ENCODE measurements around the gene SEC61A2. TPM values are rescaled to one million over a fixed set of nuclear protein-coding genes. Genes with fewer than 3 reads are reported as not detected.

Gene SEC61A2
- total RNA-seq, 4 donors from 2014 or later = 3.8 to 23.0 (median 16.2) TPM

GRCh38 chr10:12111528-12111927 is 17.9 kb upstream of the SEC61A2 start:
- Histone ChIP-seq H3K4me1 (no peaks in the 10 kb centered on the region), H3K36me3 (no peaks in the 10 kb centered on the region), H3K27me3 (no peaks in the 10 kb centered on the region), H3K27ac (no peak overlapping the region), H3K9me3 (no peaks in the 10 kb centered on the region), H3K4me3 (no peak overlapping the region)
- no peak for DNase-seq
- intact Hi-C loops (cut with DNase I; ENCODE audit: low total_unique reads) = no loop called here
- TF ChIP-seq CTCF (IDR thresholded peaks at IDR 0.05) (no peak), POLR2A (IDR thresholded peaks at IDR 0.05) (no peak)

- intact Hi-C loops (cut with DNase I; ENCODE audit: low total_unique reads) = no loop called here
- DNase-seq = no peak
- no peaks in the 10 kb centered on the region for H3K9me3 ChIP-seq
- no peaks in the 10 kb centered on the region for H3K36me3 ChIP-seq
- no peak overlapping the region for H3K27ac ChIP-seq
- no peaks in the 10 kb centered on the region for H3K4me1 ChIP-seq
- TF ChIP-seq POLR2A (IDR thresholded peaks at IDR 0.05) = no peak
- TF ChIP-seq CTCF (IDR thresholded peaks at IDR 0.05) = no peak
- H3K27me3 ChIP-seq = no peaks in the 10 kb centered on the region
- H3K4me3 ChIP-seq = no peak overlapping the region
Measured at GRCh38 chr10:12113627-12114026, 15.8 kb upstream of the SEC61A2 start.

GRCh38 chr10:12121673-12122072 is 7.8 kb upstream of the SEC61A2 start:
- H3K27ac ChIP-seq = no peak overlapping the region
- intact Hi-C loops (cut with DNase I; ENCODE audit: low total_unique reads) = no loop called here
- no peaks in the 10 kb centered on the region for H3K4me1 ChIP-seq
- no peaks in the 10 kb centered on the region for H3K36me3 ChIP-seq
- H3K27me3 ChIP-seq = no peaks in the 10 kb centered on the region
- no peak for TF ChIP-seq POLR2A (IDR thresholded peaks at IDR 0.05)
- TF ChIP-seq CTCF (IDR thresholded peaks at IDR 0.05) = no peak
- DNase-seq = no peak
- H3K4me3 ChIP-seq = no peak overlapping the region
- H3K9me3 ChIP-seq = no peaks in the 10 kb centered on the region

- peak overlapping the region; percentile 70 to 89 for H3K27ac ChIP-seq
- H3K4me1 ChIP-seq = no peaks in the 10 kb centered on the region
- intact Hi-C loops (cut with DNase I; ENCODE audit: low total_unique reads) = no loop called here
- H3K27me3 ChIP-seq = no peaks in the 10 kb centered on the region
- TF ChIP-seq POLR2A (IDR thresholded peaks at IDR 0.05) (no peak), CTCF (IDR thresholded peaks at IDR 0.05) (peak; percentile 9 to 46 (median 23))
- H3K9me3 ChIP-seq = no peaks in the 10 kb centered on the region
- H3K36me3 ChIP-seq = no peaks in the 10 kb centered on the region
- peak; percentile 22 to 29 for DNase-seq
- peak overlapping the region; percentile 79 to 100 for H3K4me3 ChIP-seq
Measured at GRCh38 chr10:12130237-12130872, 878 bp downstream of the SEC61A2 start.

GRCh38 chr10:12135631-12136030 is 6.2 kb downstream of the SEC61A2 start:
- TF ChIP-seq CTCF (IDR thresholded peaks at IDR 0.05) (no peak), POLR2A (IDR thresholded peaks at IDR 0.05) (no peak)
- no peak overlapping the region for H3K4me3 ChIP-seq
- intact Hi-C loops (cut with DNase I; ENCODE audit: low total_unique reads) = no loop called here
- H3K27ac ChIP-seq = no peak overlapping the region
- no peaks in the 10 kb centered on the region for H3K36me3 ChIP-seq
- no peaks in the 10 kb centered on the region for H3K27me3 ChIP-seq
- DNase-seq = no peak
- peaks cover 0 to 3% of the 10 kb centered on the region in 2 donors for H3K4me1 ChIP-seq
- no peaks in the 10 kb centered on the region for H3K9me3 ChIP-seq

All from uterus (tissue), 4 donors.